GM18867 (cell line): ENCODE data around the gene HYDIN.
"Not testable (repeated sequence)": the region's sequence is repeated elsewhere in the genome, so short reads cannot be mapped to it uniquely, and the experiment has no call there.

Experiments used
- ATAC-seq: cut with Tn5 transposase; IDR thresholded peaks from one replicate; pipeline ENCODE4 v1.9.1; 2021; ENCODE audit warnings: mild to moderate bottlenecking, moderate library complexity; ENCODE audit not compliant: unreplicated experiment

The HYDIN gene

DNA sequence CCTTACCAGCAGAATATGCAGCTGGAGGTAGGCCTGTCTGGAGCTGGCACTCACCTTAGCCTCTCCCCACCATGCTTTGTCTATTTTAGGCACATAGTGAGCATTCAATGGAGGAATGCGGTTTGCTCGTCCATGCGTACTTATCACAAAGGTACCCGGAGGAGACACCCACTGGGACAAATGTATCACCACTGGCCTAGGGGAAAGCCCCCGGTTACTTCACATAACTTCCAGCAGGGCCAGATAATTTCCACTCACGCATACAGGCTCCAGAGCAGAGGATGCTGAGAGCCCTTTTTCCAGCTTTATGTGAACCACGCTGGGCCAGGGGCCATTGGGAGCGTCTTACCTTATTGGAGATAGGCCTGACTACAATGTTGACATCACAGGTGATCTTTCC, 348.2 kb downstream of the HYDIN start:
- ATAC-seq, result not testable (repeated sequence)

DNA sequence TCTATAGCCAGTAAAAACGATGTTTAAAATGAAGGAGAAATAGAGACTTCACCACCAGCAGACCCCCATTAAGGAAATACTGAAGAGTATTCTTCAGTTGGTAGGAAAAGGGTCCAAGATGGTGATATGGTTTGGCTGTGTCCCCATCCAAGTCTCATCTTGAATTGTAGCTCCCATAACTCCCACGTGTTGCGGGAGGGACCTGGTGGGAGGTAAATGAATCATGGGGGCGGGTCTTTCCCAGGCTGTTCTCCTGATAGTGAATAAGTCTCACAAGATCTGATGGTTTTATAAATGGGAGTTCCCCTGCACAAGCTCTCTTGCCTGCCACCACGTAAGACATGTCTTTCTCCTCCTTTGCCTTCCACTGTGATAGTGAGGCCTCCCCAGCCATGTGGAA, 352.6 kb downstream of the HYDIN start:
- not testable (repeated sequence) for ATAC-seq

DNA sequence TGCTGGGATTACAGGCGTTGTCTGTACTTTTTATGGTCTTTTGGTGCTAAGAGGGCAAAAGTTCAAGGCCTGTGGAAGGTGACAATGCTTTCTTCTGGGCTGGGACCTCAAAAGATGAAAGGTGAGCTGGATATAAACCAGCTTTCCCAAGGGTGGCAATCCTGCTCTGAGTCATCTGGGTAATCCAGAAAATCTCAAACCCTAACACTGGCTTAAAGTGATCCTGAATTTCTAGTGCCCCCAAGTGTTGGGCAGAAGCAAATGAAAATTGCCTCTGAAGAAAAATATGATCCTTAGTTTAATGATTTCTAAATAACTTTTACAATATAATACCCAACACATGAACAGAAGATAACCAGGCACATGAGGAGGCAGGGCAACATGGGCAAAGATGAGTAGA, 354.1 kb downstream of the HYDIN start:
- ATAC-seq, result not testable (repeated sequence)

DNA sequence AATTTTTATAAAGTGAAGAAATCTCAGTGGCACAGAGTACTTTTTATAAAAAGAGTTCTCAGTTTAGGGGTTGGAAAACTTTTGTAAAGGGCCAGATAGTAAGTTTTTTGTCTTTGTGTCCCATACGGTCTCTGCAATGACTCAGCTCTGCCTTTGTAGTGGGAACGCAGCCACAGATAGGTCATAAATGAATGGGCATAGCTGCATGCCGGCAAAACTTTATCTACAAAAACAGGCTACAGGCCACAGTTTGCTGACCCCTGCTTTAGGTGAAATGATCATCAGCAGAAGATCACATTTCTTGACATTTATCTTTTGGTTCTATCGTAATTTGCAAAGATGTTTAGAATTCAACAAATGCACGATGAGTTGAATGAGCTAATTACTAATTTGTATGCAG, 365.8 kb downstream of the HYDIN start:
- not testable (repeated sequence) for ATAC-seq

DNA sequence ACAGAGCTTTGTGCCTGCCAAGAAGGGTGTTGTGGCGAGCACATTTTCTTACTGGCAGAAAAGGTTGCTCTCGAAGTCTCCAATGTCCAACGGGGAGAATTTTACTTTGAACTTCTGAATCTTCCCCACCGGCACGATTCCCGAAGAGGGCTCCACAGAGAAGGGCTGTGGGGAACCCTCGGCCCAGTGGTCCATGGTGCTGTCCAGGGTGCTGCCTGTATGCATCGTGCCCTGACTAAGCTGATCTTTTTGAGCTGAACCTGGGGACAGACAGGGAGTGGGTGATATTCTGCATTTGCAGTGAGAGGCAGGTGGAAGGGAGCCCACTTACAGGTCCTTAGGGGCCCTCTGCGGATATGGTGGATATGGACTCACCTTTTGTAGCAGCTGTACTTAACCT, 368.5 kb downstream of the HYDIN start:
- not testable (repeated sequence) for ATAC-seq

DNA sequence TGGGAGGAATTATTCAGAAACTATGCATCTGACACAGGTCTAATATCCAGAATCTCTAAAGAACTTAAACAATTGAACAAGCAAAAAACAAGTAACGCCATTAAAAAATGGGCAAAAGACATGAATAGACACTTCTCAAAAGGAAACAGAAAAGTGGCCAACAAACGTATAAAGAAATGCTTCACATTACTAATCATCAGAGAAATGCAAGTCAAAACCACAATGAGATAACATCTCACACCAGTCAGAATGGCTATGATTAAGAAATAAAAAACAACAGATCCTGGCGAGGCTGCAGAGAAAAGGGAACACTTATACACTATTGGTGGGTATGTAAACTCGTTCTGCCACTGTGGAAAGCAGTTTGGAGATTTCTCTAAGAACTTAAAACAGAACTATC, 379.2 kb downstream of the HYDIN start:
- not testable (repeated sequence) for ATAC-seq

DNA sequence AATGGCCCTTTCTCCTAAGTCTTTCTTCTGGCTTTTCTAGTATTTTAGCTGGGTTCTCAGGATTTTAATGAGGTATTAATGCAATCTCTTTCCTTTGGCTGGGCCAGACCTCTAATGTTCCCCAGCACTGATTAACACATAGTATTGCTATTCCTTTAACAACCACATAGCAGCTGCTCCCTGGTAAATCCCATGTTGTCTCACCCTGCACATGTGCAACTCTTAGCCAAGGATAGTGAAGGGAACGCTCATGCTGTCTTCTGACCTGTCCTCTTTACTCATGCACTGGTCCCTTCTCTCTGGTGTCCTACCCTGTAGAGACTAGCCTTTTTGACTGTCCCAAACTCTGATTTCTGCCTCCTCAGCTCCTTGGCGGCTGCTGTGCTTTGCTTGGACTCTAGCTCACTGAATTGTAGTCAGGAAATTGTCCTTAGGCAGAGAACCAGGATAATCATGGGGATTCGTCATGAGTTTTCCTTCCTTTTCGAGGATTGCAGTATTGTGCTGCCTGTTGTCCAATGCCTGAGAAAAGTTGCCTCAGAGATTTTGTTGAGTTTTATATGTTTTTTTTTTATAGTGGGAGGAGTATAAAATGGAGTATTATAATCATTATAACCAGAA, 406.9 kb downstream of the HYDIN start:
- ATAC-seq, result not testable (repeated sequence)

DNA sequence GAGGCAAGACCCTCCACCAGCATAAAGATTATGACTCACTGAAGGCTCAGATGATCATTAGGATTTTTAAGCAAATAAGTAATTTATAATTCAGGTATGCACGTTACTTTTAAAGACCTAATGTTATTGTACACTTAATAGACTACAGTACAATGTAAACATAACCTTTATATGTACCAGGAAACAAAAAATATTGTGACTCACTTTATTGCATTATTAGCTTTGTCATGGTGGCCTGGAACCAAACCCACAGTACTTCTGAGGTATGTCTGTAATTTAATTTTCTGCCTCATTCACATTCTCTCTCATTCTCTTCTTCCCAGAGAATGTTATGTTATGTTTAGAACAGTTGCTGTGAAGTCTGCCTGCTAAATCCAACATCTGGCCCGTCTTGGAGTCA, 407.8 kb downstream of the HYDIN start:
- ATAC-seq, result not testable (repeated sequence)

DNA sequence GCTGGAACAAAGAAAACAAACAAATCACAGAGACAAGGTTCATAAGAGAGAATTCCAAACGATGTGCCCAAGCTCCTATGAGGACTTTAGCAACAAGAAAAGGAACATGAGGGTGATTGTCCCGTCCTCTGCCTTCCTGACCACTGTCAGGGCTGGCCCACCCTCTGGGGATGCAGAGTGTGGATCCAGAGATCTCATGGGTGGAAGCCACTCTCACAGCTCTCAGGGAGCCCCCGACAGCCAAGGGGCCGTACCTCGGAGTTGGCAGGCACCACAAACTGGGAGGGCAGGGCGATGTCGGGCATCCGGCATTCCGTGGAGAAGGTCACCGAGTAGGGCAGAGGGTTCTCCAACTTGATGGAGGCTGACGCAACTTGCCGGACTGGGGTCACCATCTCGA, 412.4 kb downstream of the HYDIN start:
- not testable (repeated sequence) for ATAC-seq

DNA sequence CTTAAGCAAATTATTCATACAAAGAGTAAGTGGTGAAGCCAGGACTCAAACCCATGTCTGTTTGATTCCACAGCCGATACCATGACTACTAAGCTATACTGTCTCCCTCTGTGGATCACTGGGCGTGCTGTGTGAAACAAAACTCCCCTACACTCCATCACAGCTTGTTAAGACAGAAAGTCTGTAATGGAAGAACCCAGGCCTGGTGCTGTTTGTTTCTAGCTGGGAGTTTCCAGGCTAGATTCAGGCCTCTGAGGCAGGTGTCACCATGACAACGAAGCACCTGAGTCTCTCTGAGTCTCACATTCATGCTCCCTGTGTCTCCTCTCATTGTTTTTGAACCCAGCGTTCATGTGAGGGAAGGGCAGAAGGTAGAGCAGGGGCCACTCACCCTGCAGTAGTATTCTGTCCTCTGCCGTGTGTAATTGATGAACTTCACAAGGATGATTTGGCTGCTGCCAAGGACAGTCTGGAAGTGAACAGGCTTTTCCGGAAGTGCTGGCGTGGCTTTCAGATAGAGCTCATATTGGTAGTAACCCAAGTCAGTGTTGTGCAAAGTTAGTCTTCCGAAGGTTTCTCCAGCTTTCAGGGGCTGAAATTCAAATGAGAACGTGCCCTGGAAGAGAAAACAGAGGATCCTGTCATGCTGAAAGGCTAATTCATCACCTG, 421.0 kb downstream of the HYDIN start:
- ATAC-seq, result peak; percentile 69

DNA sequence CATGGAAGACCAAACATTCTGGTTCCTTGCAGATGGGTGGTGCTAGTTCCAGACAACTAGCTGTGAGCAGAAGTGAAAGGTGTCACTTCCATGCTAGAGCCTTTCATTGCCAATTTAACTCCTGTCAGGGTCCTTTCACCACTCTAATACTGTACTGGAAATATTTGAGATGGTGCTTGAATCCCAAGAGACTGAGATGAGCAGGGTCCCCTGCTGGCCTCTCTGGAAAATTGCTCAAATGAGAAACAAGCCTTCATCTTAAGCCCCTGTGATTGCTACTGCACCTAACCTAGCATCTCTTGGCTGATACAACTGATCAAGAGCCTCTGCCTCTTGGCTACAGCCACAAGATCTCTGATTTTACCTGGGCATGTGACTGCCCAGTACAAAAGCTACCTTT, 422.2 kb downstream of the HYDIN start:
- ATAC-seq, result no peak

DNA sequence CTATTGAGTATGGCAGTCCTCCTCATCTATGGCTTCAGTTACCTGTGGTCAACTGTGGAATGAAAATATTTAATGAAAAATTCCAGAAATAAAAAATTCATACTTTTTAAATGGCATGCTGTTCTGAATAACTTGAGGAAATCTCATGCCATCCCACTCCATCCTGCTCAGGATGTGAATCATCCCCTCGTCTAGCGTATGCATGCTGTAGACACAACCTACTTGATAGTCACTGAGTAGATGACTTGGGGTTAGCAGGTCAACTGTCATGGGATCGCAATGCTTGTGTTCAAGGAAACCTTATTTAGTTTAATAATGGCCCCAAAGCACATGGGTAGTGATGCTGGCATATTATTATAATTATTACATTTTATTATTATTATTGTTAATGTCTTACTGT, 424.7 kb downstream of the HYDIN start:
- ATAC-seq, result no peak

DNA sequence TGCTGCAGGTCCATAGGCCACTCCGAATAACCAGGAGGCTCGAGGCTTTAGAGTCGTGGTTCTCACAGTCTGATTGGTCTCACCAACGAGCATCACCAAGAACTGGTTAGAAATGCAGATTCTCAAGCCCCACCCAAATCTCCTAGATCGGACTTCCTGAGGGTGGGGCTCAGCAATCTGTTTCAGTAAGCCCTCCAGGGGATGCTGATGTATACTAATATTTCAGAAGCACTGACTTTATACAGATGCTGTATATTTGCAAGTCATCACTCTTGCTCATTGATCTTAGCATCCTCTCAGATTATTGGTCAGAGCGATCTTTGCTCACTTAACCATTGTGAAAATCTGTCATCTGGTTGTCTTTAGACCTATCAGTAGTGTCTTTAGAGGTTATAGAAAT, 425.1 kb downstream of the HYDIN start:
- no peak for ATAC-seq

DNA sequence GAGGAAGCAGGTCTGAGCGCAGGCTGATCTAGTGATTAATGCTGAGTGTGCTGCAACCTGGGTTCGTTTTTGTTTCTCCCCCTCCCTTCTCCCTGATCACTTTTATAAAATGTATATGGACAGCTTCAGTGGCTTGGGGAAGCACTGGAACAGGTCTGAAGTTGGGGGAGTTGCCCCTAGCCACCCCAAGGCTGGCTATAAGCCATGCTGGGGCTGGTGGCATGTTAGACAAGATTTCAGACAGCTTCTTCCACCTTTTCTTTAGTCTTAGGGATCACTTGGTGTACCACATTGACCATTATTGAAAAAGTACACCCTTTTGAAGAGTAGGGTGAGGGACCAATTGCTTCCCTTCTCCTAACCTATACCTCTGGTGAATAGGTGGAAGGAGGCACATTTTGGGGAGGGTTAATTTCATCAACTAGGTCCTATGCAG, 425.8 kb downstream of the HYDIN start:
- ATAC-seq, result no peak

DNA sequence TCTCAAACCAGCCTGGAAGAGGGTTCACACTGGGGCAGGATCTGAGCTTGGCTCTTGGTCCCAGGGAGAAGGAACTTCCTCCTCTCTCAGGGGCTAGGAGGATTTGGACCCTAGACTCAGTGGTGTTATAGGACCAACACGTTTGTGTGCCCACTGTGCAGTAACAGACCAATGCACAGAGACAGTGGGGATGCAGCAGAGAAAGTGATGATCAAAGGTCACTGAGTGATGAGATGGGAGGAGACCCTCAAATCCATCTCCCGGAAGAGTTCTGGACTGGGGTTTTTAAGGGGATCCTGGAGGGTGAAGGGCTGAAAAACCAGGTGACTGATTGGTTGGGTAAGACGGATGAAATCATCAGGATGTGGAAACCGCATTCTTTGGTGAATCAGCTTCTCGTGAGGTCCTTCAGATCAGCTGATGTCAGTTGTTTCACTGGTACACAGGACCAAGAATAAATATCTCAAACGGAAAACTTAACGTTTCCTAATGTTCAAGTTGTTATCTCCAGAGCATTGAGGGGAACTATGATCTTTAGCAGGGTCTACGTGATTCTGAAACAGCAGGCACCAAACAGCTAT, 426.3 kb downstream of the HYDIN start:
- no peak for ATAC-seq

DNA sequence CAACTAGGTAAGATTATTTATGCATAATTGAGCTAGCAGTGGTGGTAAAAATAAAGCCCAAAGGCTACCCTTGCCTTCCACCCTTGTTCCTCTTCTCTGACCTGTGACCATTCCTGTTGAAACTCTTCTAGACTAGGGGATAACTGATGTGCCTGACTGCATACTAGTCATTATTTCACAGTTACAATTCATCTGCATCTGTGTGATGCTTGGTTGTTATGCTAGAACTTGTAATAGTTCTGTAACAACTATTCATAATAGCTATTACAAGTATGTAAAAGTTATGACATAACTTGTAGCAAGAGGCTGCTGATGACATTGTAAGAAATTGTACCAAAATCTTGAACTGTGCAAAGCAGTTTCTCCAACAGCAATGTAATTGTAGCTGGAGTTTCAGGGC, 427.2 kb downstream of the HYDIN start:
- no peak for ATAC-seq

DNA sequence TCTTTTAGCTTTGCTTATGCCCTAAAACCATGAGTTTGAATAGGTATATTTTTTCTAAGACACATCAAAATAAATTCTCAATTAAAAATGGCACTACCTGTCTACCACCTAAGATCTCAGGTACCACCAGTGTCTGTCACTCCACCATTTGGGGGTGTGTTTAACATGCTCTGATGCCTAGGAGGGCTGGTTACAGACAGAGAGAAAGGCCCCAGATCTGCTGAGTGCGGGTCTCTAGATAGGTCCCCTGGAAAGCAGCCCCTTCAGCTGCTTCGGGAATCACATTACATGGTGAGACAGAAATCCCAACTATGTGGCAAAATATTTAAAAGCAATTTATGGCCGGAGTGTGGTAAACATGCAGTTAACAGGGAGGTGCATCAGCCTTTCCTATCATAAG, 428.9 kb downstream of the HYDIN start:
- ATAC-seq, result no peak

DNA sequence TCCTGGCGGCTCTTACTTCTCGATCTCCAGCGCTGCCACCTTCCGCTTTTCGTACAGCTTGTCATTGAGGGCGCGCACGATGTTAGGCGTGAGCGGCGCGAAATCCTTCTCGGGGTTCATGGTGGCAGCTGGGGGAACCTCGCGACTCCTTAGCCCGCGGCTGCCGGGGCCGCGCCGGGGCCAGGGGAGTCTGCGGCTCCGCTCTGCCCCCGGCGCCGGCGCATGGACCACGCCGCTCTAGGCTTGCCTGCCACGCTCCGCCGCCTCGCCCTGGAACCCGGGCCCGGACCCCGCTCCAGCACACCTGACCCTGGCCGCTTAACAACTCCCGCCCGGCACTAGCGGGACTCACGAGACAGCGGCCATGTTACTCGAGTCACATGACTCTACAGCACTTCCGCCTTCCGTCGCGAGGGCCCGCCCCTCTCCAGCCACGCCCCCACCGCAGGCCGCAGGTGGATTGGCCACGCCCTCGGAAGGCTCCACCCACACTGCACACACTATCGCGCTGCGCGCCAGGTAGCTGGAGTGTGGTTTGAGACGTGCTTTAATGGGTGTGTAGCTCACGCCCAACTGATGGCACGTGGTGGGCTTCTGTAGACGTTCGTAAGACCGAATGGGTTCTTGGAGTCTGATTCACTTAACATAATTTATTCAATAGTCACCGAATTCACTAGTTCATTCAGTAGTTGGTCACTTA, 429.6 kb downstream of the HYDIN start, which contains the start of gene VAC14:
Gene VAC14 (minus strand): TSS at position 378 of the 700 bp plus-strand sequence. CDS start 258 bp downstream, at position 120.
- ATAC-seq, result peak; percentile 95

DNA sequence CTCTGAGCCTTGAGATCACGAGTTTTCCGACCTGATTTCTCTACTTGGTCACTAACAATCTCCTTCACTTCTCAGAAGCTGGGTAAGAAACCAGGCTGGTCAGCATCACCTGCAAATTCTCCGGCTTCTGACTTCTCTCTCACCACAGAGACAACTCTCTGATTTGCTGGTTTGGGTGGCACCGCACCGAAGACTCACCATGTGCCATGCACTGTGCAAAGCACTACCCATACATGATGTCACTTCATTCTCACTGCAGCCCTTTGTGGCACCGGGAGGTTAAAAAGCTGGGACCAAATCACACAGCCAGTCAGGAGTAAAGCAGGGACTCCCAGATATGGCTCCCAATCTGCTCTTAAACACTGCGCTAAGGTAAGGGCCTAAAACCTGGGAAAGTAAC, 430.2 kb downstream of the HYDIN start:
- no peak for ATAC-seq

DNA sequence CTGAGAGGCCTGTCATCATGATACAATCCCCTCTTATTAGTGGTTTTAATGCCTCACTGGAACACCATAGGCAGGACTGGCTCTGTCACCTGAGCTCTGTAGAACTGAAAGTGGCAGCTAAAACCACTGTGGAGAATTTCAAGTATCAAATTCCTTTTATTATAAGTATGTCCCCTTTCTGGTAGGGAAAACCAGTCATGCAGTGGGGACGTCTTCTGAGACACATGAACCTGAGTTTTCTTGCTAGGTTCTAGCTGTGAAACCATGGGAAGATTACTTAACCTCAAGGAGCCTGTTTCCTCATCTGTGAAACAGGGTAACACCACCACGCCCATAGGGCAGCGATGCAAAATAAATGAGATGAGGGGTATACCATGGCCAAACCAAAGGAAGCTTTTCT, 434.2 kb downstream of the HYDIN start:
- ATAC-seq, result no peak

DNA sequence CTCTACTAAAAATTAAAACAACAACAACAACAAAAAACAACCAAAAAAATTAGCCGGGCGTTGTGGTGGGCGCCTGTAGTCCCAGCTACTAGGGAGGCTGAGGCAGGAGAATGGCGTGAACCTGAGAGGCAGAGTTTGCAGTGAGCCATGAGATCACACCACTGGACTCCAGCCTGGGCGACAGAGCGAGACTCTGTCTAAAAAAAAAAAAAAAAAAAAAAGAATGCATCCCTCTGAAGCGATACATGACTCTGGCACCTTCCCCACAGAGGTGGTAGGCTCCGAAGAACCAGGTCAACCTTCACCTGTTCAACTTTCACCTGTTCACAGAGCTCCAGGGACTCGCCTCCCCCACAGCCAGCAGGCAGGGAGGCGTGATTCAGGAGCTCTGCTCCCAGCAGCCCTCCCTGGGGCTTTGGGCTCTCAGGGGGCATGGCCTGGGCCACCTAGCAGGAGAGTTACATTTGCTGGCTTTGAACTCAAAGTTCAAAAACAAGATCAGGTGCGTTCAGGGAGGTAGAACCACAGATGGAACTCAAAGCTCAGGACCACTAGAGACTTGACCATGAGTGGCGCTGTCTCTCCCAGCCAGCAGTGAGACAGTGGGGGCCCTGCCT, 435.1 kb downstream of the HYDIN start:
- no peak for ATAC-seq
